Central memory CD4-positive, alpha-beta T cell (primary cell): ENCODE data around the gene FANCM.

Experiments
- DNase-seq: peaks from one replicate; pipeline ENCODE4 v3.0.0; 2022
- total RNA-seq, 3 experiments: gene quantifications; one replicate each; lab custom pipeline; 2026; lab: John Stamatoyannopoulos, UW

FANCM gene, protein sequence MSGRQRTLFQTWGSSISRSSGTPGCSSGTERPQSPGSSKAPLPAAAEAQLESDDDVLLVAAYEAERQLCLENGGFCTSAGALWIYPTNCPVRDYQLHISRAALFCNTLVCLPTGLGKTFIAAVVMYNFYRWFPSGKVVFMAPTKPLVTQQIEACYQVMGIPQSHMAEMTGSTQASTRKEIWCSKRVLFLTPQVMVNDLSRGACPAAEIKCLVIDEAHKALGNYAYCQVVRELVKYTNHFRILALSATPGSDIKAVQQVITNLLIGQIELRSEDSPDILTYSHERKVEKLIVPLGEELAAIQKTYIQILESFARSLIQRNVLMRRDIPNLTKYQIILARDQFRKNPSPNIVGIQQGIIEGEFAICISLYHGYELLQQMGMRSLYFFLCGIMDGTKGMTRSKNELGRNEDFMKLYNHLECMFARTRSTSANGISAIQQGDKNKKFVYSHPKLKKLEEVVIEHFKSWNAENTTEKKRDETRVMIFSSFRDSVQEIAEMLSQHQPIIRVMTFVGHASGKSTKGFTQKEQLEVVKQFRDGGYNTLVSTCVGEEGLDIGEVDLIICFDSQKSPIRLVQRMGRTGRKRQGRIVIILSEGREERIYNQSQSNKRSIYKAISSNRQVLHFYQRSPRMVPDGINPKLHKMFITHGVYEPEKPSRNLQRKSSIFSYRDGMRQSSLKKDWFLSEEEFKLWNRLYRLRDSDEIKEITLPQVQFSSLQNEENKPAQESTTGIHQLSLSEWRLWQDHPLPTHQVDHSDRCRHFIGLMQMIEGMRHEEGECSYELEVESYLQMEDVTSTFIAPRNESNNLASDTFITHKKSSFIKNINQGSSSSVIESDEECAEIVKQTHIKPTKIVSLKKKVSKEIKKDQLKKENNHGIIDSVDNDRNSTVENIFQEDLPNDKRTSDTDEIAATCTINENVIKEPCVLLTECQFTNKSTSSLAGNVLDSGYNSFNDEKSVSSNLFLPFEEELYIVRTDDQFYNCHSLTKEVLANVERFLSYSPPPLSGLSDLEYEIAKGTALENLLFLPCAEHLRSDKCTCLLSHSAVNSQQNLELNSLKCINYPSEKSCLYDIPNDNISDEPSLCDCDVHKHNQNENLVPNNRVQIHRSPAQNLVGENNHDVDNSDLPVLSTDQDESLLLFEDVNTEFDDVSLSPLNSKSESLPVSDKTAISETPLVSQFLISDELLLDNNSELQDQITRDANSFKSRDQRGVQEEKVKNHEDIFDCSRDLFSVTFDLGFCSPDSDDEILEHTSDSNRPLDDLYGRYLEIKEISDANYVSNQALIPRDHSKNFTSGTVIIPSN (N-terminal part only)
- total RNA-seq = 28.8 to 35.8 (median 29.3) reads per million in 3 experiments

DNA sequence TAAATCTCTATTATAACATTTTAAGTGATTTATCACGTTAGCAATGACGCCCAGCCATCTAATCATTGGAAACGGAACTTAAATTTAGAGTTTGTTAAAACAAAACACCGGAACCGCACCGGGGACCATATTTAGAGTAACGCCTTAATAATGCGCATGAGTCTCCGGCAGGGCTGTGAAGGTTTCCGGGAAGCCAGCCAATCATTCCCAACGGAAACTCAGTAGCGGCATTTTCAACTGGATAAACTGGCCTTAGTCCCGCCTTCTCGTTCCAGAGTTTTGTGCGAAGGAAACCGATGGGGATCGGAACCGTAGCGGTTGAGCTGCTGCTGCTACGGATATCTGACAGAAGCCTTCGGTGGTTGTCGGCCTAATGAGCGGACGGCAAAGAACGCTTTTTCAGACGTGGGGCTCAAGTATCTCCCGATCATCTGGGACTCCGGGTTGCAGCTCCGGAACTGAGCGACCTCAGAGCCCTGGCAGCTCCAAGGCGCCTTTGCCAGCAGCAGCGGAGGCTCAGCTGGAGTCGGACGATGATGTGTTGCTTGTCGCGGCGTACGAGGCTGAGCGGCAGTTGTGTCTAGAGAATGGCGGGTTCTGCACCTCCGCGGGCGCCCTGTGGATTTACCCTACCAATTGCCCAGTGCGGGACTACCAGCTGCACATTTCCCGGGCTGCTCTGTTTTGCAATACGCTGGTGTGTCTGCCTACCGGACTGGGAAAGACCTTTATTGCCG is at the start of gene FANCM:
TSS of gene FANCM (plus strand) at position 272 of the 737 bp plus-strand sequence. CDS start at position 374, 102 bp downstream.
- peak; percentile 89 for DNase-seq

DNA sequence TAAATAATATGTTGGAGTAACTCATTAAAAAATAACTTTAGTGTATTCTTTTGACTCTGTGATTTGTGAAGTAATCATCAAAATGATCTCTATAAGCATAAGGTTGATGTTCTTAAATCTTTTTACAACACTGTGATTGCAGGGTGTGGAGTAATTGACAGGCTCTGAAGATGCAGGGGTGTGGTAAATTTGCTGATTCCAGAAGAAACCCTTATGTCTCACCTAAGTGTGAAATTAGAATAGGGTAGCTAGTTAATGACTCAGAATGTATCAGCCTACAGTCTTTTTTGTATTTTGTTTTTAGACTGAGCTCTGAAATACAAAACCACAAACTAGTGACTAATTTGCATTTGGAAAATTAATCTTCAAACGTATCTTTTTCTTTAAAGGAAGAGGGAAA is 45.9 kb upstream of the FANCM start:
- DNase-seq = no peak

DNA sequence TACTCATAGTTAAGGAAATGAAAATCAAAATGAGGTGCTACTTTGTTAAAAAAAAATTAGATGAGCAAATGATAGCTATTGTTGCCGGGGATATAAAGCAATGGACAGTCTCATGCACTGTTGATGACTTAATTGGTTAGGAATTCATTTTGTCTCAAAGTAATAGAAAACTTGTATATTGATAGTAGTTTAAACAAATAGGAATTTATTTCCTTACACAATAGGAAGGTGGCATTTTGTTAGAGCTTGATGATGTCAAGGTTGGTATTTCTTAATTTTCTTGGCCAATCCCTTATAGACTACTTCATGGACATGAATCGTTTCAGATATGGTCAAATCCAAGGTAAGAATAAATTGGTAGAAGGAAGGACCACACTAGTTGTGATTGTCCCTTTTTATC is 44.0 kb upstream of the FANCM start:
- no peak for DNase-seq

DNA sequence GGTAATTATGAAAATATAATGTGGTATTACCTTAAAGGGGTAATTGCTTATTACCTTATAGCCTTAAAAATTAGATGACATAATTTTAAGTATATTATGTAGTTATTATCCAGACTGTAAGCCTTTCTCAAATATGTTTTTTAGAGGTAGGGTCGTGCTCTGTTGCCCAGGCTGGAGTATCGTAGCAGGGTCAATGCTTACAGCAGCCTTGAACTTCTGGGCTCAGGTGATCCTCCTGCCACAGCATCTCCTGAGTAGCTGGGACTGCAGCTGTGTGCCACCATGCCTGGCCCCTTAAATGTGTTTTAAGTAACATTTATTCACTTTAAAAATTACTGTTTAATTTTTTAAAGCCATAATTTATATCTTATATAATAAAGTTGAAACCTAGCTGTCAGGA is 41.5 kb upstream of the FANCM start:
- DNase-seq = no peak

DNA sequence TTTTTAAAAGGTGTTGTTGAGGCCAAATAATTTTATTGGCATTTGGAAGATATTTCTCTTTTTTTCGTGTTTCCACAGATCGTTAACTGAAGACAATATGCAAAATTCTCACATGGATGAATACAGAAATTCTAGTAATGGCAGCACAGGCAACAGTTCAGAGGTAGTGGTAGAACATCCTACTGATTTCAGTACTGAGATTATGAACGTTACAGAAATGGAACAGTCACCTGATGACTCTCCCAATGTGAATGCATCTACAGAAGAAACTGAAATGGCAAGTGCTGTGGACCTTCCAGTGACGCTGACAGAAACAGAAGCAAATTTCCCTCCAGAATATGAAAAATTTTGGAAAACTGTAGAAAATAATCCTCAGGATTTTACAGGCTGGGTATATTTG is 40.6 kb upstream of the FANCM start:
- no peak for DNase-seq

DNA sequence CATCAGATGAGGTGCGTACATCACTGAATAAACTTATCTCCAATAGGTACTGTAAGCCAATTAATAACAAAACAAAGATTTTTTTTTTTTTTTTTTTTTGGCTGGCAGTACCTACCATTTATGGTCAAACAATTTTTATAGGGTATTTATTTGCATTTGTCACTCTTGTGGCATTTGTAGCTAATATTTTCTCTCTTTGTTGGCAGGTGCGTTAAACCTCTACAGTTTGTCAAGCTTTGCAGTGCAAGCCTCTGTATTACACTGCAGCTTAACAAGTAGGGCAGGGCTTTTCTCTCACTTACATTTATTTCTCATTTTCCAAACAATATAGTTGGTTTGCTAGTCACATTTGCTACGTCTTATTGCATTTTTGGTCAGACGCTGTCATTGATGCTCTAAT is 39.5 kb upstream of the FANCM start:
- no peak for DNase-seq

DNA sequence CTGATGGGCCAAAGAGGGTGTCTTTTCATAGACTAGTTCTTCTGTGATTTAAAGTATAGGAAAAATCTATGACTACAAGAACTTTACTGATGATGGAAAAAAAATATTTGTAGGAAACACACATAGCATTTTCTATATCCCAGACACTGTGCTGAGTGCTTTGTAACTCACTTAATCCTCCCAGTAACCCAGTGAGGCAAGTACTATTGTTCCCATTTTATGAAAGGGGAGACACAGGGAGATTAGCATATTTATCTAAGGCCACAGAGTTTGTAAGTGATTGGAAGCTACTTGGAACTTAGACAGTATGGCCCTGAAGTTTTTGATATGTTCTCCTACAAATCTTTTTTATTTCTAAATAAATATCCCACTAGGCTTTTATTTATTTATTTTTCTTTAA is 31.9 kb upstream of the FANCM start:
- no peak for DNase-seq

DNA sequence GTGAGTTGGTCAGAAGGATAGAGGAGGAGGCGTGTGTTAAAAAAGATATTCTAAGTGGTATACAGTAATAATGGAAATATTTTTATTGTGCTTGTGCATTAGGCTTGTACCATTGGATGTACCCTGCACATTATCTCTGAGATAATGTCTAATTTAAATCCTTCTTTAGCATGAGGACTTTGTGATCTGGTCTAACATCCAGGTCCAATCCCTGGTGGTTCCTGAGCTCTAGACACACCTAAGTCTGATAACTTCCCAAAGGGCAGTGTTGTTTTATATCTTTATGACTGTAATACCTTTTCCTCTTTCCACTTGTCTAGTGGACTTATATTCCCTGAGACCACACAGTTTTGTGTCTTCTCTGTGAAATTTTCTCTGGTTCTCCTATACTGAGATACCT is 31.2 kb upstream of the FANCM start:
- DNase-seq = no peak

DNA sequence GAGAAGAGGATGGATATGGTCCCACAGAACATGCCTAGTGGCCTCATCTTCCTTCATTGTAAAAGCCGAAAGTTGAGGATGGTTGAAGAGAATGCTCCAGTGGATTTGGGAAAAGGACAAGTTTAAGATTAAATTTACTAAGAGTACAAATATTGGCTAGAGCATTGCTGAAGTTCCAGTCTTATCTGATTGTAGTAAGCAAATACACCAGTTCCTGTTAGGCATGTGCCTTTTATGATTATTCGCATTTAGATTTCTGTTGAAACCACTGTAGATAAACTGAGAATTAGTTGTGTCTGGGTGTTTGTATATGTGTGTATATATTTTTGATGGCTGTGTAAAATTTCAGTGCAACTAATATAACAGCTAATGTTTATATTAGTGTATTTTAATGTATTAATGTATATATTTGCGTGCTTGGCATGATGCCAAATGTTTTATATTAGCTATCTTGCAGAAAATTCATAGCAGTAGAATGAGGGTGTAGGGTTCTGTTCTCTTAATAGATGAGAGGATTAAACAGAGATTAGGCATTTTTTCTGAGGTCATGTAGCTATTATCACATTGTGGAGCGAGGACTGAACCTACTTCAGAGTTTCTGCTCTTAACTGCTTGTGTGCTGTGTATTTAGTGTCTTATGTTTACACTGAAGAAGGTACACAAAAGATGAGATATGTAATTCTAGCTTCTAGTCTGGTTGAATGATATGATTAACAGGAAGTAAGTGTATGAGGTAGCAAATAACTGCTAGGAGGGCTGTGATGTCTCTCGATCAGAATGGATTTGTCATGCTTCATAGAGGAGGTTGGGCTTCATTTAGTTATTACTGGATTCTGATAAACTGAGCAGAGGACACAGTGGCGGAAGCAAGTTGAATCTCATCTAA is 22.6 kb upstream of the FANCM start:
- DNase-seq = no peak

DNA sequence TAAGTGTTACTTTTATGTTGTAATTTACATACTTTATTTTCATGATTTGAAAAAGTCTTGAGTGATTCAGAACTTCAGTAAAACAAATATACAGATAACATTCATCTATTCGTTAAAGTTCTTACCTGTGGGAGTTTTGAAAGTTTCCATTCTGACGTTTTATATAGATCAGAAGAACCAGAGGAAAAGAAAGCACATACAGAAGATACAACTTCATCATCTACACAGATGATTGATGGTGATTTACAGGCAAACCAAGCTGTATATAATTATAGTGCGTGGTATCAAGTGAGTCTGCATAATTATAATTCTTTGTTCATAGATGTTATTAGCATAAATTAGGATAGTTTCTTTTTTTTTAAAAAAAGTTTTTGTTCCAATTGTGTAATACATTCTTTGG is 21.4 kb upstream of the FANCM start:
- no peak for DNase-seq

DNA sequence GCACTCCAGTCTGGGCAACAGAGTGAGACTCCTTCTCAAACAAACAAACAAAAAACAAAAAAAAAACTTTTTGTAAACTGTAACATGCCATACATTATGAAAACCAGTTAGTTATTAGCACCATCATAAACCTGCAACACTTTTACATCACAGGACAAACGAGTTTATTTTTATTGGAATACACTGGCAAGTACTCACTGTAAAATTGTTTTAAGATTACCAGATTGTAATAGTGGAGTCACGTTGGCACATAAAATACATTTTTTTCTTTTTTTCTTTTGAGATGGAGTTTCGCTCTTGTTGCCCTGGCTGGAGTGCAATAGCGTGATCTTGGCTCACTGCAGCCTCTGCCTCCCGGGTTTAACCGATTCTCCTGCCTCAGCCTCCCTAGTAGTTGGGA is 17.1 kb upstream of the FANCM start:
- no peak for DNase-seq

DNA sequence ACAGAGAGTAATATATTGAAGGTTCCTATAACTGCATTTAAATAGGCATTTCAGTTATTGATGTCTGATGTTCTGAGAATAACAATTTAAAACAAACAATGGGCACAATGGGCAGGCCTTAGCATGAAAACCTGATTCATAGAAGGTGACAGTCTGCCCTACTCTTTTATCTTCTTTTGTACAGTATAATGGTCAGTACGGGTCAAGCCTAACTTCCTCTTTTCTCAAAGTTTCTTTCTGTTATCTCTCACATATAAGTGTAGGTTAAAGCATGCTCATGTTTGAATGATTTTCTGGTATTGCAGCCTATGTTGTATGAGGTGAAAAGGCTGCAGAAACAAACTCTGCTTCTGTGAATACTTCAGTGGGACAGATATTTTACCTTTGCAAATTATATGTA is 15.6 kb upstream of the FANCM start:
- DNase-seq = no peak

DNA sequence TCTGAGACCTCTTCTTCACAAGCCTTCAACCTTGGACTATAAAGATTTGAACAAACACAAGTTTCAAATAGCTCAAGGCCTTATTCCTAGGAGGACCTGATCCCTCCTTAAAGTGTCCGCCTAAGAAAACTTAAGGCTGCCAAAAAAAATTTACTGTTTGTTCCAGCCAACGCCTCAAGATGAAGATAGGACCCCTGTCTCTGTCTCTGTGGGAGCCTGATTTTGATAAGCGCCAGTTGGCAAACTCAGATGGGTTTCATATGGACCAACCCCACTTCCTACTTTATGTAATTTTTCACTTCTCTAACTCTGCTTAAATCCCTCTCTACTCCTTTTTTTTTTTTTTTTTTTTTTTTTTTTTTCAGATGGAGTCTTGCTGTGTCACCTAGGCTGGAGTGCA is 12.5 kb upstream of the FANCM start:
- no peak for DNase-seq

DNA sequence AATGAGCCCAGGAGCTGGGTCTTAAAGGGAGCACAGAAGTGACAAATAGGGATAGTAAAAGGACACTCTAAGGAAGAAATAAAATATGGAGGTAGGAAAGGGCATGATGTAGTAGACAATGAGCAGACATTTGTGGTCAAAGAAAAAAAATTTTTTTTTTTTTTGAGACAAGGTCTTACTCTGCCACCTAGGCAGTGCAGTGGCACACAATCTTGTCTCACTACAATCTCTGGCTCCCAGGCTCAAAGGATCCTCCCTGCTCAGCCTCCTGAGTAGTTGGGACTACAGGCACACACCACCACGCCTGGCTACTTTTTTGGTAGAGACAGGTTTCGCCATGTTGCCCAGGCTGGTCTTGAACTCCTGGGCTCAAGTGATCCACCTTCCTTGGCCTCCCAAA is 10.0 kb upstream of the FANCM start:
- DNase-seq = no peak

DNA sequence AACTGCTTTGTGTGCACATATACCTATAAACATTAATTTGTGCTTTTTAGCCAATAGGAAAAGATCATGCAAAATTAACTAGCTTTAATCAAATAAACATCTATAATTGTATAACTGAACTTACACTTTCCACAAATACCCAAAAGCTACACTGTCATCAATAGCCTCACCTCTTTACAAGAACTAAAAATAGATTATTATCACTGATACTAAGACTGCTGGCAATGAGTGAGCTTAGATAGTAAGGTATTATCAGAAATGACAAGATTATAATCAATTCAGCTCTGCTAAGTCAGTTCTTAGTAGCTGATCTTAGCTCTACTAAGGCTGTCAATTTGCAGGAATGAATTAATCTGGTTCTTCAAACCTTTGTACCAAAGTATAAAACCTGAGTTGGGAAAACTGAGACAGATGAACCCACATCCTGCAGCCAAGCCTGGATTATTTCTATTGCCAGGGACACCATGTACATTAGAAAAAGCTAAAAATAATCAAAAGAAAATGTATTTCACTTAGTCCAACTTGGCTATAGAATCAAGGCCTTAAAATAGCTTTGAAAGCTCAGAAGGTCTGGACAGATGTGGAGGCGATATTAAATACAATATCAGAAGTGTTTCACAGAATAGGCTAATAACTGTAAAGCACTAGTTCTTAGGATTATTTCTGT is 6.6 kb upstream of the FANCM start:
- DNase-seq = no peak

DNA sequence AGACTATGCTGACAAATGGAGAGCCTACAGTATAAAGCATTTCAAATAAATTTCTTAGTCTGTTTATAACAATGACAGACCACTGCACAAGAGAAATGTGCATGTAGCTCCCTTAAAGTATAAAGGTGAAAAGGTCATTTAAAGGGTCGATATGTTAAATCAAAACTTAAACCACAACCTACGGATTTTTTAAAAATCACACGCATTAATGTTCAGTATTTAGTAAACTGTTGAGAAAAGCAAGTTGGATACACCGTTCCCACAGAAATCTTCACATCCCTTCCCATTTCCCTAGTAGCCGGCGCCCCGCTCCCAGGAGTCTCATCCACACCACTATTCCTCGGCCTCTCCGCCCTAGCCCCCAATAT is 2.1 kb upstream of the FANCM start:
- DNase-seq = no peak

DNA sequence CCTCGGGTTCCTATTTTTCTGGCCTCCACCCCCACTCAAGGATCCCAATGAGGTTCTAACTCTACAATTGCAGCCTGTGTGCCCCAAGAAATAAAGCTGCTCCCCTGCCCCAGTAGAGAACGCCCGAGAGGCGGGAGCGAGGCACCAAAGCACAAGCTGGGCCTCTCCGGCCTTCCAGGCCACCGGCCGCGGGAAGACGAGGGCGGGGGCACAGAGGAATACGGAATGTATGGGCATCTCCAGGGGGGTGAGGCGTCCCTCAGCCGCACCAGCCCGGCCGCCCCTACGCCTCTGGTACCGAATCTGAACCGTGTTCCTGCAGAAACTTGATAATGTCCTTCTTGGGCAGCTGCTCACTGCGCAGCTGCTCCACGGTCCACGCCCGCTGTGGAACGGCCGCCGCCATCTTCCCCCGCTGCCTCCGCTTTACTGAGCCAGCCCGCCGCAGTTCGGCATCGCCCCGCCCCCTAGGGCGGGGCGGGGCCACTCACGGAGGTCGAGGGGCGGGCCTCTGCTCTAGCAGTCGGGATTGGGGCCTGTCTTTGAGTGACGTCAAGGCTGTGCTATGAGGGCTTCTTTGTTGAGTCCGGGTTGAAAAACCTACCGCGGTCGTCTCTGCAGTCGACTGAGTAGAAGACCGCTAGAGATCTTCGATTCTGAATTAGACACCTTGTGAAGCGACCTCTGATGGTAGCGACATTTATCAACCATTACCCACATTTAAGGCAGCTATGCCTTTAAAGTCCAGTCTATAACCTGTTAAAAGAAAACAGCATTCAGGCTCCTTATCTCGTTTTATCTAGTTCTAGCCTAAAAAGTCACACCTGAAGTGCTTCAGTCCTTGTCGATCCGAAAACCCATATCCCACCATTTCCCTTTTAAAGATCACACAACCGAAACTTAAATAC is 1.4 kb upstream of the FANCM start, which contains the start of gene FKBP3:
TSS of gene FKBP3 (minus strand) at position 431 of the 908 bp plus-strand sequence. CDS start at position 406, 25 bp downstream.
- peak; percentile 96 for DNase-seq

DNA sequence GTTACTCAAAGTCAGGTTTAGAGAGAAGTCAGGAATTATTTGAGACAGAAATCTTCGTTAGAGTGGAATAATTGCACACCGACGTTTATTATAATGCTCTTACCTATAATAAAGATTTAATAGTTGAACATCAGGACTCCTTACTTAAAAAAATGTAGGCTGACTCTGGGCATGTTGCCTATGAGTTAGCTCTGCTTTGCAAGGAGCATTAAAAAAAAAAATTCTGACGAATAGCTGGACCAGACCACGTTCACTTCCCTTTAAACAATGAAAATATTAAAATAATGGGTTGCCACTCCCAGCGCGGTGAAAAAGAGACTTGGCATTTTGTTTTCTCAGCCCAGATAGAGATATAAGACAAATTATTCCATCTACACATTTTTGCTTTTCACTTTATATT is 574 bp upstream of the FANCM start:
- DNase-seq = no peak

DNA sequence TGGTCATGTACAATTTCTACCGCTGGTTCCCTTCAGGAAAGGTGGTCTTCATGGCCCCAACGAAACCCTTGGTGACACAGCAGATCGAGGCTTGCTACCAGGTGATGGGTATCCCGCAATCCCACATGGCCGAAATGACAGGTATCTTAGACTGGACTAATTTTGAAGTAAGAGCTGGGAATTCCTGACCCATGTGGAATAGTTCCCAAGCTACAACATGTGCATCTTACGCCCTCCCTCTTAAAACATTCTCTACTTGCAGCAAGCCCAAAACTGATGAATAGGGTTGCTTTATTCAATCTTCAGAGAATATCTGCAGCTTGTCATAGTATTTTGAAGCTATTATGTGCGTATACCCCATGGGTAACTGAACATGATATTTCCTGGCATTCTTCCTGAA is 669 bp downstream of the FANCM start:
- DNase-seq = no peak
